GM12878 (cell line): ENCODE data around the gene CCNL2.
A peak's percentile ranks its signal among the peaks of the same experiment; 100 is the strongest.

Source experiments
- BCLAF1 ChIP-seq: fragments of 450-650 bp; IDR thresholded peaks from 2 replicates; pipeline ENCODE4 v1.6.1; 2017; ENCODE audit warnings: antibody characterized with exemption, mild to moderate bottlenecking, moderate library complexity
- CBX3 ChIP-seq: fragments of 200-600 bp; sonication (generic); IDR thresholded peaks from 2 replicates; pipeline ENCODE4 v1.6.1; 2016; ENCODE audit warnings: low read depth, borderline replicate concordance
- CEBPB ChIP-seq, 2 experiments: fragments of 150-350 bp in 1 of 2; IDR thresholded peaks; 2 replicates each; pipeline ENCODE4 v1.6.1; 2012 to 2014; ENCODE audit warnings: low read depth in 2 of 2, low read length in 2 of 2, borderline replicate concordance in 1 of 2, inconsistent platforms in 1 of 2
- CHD1 ChIP-seq: IDR thresholded peaks from 2 replicates; pipeline ENCODE4 v1.6.1; 2012; ENCODE audit warnings: low read depth, low read length, improper control_type of control experiment
- ESRRA ChIP-seq: IDR thresholded peaks from 2 replicates; pipeline ENCODE4 v1.6.1; 2012; ENCODE audit warnings: mild to moderate bottlenecking, low read length, improper control_type of control experiment
- MTA3 ChIP-seq: IDR thresholded peaks from 2 replicates; pipeline ENCODE4 v1.6.1; 2012; ENCODE audit warnings: low read length, inconsistent platforms, borderline replicate concordance
- REST ChIP-seq: IDR thresholded peaks from 2 replicates; pipeline ENCODE4 v1.6.1; 2012; ENCODE audit warnings: mild to moderate bottlenecking, low read depth, low read length
- SMC3 ChIP-seq: IDR thresholded peaks from 2 replicates; pipeline ENCODE4 v1.6.1; 2011; ENCODE audit warnings: low read length, improper control_type of control experiment, borderline replicate concordance
- ZNF207 ChIP-seq: fragments of 450-650 bp; IDR thresholded peaks from 2 replicates; pipeline ENCODE4 v1.6.1; 2014; ENCODE audit warnings: antibody characterized with exemption, mild to moderate bottlenecking, borderline replicate concordance
- TF ChIP-seq, protein P1 (sequence below), 3 experiments: IDR thresholded peaks in 2 of 3; conservative IDR thresholded peaks in 1 of 3; 2 replicates each; pipeline ENCODE4 v1.5.1; 2011; ENCODE audit warnings: low read depth in 3 of 3, low read length in 3 of 3, mild to moderate bottlenecking in 3 of 3, control low read depth in 2 of 3, moderate library complexity in 2 of 3, inconsistent platforms in 1 of 3, mixed read lengths in 1 of 3; ENCODE audit not compliant: control insufficient read depth in 2 of 3, insufficient read depth in 1 of 3; ENCODE audit errors: extremely low read depth in 1 of 3
- TF ChIP-seq, protein P2 (sequence below): IDR thresholded peaks from 2 replicates; pipeline ENCODE4 v1.6.1; 2011; ENCODE audit warnings: borderline replicate concordance, low read depth, mild to moderate bottlenecking, moderate library complexity, mixed read lengths, low read length; ENCODE audit not compliant: insufficient read depth; ENCODE audit errors: extremely low read length
- TF ChIP-seq, protein P3 (sequence below): fragments of 450-650 bp; IDR thresholded peaks from 2 replicates; pipeline ENCODE4 v1.6.1; 2017; ENCODE audit warnings: mild to moderate bottlenecking, moderate library complexity

- no peak for TF ChIP-seq CBX3
- TF ChIP-seq REST = no peak
- no peak for TF ChIP-seq MTA3
- TF ChIP-seq, protein P1, sequence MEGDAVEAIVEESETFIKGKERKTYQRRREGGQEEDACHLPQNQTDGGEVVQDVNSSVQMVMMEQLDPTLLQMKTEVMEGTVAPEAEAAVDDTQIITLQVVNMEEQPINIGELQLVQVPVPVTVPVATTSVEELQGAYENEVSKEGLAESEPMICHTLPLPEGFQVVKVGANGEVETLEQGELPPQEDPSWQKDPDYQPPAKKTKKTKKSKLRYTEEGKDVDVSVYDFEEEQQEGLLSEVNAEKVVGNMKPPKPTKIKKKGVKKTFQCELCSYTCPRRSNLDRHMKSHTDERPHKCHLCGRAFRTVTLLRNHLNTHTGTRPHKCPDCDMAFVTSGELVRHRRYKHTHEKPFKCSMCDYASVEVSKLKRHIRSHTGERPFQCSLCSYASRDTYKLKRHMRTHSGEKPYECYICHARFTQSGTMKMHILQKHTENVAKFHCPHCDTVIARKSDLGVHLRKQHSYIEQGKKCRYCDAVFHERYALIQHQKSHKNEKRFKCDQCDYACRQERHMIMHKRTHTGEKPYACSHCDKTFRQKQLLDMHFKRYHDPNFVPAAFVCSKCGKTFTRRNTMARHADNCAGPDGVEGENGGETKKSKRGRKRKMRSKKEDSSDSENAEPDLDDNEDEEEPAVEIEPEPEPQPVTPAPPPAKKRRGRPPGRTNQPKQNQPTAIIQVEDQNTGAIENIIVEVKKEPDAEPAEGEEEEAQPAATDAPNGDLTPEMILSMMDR (IDR thresholded peaks at IDR 0.05 in 2 of 3, conservative IDR thresholded peaks at IDR 0.05 in 1 of 3; ENCODE audit: control insufficient read depth in 2 of 3, extremely low read depth in 1 of 3, insufficient read depth in 1 of 3, low read depth in 3 of 3, low read length in 3 of 3) = peak; percentile 38 to 71 (median 55); a peak in 5 of 6 replicates
- no peak for TF ChIP-seq SMC3
- TF ChIP-seq, protein P2, sequence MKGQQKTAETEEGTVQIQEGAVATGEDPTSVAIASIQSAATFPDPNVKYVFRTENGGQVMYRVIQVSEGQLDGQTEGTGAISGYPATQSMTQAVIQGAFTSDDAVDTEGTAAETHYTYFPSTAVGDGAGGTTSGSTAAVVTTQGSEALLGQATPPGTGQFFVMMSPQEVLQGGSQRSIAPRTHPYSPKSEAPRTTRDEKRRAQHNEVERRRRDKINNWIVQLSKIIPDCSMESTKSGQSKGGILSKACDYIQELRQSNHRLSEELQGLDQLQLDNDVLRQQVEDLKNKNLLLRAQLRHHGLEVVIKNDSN = no peak
- no peak for TF ChIP-seq CHD1
- TF ChIP-seq ZNF207 = peak; percentile 79; the same call in 1 of the 2 replicates
- no peak for TF ChIP-seq CEBPB (IDR thresholded peaks at IDR 0.05; ENCODE audit: borderline replicate concordance in 1 of 2, low read depth in 2 of 2, low read length in 2 of 2)
- TF ChIP-seq, protein P3, sequence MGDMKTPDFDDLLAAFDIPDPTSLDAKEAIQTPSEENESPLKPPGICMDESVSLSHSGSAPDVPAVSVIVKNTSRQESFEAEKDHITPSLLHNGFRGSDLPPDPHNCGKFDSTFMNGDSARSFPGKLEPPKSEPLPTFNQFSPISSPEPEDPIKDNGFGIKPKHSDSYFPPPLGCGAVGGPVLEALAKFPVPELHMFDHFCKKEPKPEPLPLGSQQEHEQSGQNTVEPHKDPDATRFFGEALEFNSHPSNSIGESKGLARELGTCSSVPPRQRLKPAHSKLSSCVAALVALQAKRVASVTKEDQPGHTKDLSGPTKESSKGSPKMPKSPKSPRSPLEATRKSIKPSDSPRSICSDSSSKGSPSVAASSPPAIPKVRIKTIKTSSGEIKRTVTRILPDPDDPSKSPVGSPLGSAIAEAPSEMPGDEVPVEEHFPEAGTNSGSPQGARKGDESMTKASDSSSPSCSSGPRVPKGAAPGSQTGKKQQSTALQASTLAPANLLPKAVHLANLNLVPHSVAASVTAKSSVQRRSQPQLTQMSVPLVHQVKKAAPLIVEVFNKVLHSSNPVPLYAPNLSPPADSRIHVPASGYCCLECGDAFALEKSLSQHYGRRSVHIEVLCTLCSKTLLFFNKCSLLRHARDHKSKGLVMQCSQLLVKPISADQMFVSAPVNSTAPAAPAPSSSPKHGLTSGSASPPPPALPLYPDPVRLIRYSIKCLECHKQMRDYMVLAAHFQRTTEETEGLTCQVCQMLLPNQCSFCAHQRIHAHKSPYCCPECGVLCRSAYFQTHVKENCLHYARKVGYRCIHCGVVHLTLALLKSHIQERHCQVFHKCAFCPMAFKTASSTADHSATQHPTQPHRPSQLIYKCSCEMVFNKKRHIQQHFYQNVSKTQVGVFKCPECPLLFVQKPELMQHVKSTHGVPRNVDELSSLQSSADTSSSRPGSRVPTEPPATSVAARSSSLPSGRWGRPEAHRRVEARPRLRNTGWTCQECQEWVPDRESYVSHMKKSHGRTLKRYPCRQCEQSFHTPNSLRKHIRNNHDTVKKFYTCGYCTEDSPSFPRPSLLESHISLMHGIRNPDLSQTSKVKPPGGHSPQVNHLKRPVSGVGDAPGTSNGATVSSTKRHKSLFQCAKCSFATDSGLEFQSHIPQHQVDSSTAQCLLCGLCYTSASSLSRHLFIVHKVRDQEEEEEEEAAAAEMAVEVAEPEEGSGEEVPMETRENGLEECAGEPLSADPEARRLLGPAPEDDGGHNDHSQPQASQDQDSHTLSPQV = no peak
- 0 out of 2 replicates have a peak, but pooled peaks have one; percentile 36 for TF ChIP-seq ESRRA
- no peak for TF ChIP-seq BCLAF1
Observed at GRCh38 chr1:1399187-1399871, at the start of gene CCNL2.
